Motor neuron (in vitro differentiated cells): ENCODE results near the gene ZNF778. TPM values are rescaled to one million over a fixed set of nuclear protein-coding genes. Genes with fewer than 3 reads are reported as not detected.
A peak's percentile ranks its signal among the peaks of the same experiment; 100 is the strongest.
"Not testable (repeated sequence)": the region's sequence is repeated elsewhere in the genome, so short reads cannot be mapped to it uniquely, and the experiment has no call there.

Experiments used
- ATAC-seq, 8 experiments: fragments of 200-7000 bp; cut with Tn5 transposase; replicated peaks in 6 of 8; 2 replicates each; pipeline ENCODE4 v1.8.0; 2021; ENCODE audit warnings: mild to moderate bottlenecking in 8 of 8, moderate library complexity in 8 of 8
- H3K27ac ChIP-seq, 2 donors: fragments of 250-450 bp; sonication (Bioruptor Pico); 2 replicates each; pipeline ENCODE4 v1.9.0; 2021; ENCODE audit warnings: antibody characterized with exemption in 2 of 2, mild to moderate bottlenecking in 2 of 2, moderate library complexity in 1 of 2
- H3K4me1 ChIP-seq, 2 donors: fragments of 250-450 bp; sonication (Bioruptor Pico); replicated peaks in 1 of 2; 2 replicates each; pipeline ENCODE4 v1.6.1; 2021; ENCODE audit warnings: antibody characterized with exemption in 2 of 2, mild to moderate bottlenecking in 2 of 2, moderate library complexity in 1 of 2
- H3K4me3 ChIP-seq, 5 donors: fragments of 250-450 bp; sonication (Bioruptor Pico); 2 replicates each; pipeline ENCODE4 v1.9.0; 2021; ENCODE audit warnings: antibody characterized with exemption in 5 of 5, mild to moderate bottlenecking in 5 of 5, moderate library complexity in 4 of 5
- WGBS, 10 experiments: fragments of 450-650 bp; shearing (Covaris generic); methylation state at CpG; one replicate each; pipeline ENCODE4 v1.0.0; 2022; 5-methylcytosine and 5-hydroxymethylcytosine counted together
- in situ Hi-C, 9 experiments: fragments of 400-800 bp; cut with MboI; loops; one replicate each; pipeline ENCODE4 v1.15.0; 2021; ENCODE audit warnings: low sequenced_read_pairs in 9 of 9, low pct_unique_long_range_greater_than_20kb in 2 of 9; ENCODE audit not compliant: unreplicated experiment in 9 of 9
- total RNA-seq, 8 experiments: library from RNA; unstranded; fragments of 300-600 nt; gene quantifications; 2 replicates each; pipeline versions ENCODE4 v1.2.3 to v1.2.4, GENCODE V29; 2022

Gene ZNF778
- total RNA-seq, 8 experiments from 2014 or later: 6.8 to 14.7 (median 9.0) TPM

DNA sequence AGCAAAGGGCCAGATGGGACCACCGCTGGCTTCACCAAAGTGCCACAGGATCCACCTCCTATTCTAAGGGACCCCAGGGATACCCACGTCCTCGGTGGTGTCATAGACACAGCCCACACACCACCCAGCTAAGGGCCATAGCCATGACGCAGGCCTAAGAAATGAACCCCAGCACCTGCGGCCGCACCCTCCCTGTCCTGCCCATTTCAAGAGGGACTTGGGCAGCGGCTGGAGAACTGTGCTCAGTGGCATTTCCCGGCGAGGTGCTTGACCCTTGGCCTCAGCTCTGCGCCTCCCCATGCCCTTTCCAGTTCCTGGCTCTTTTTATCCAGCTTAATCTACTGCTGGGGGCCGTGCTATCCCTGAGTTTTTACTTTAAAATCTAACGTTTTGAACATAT, 27.3 kb downstream of the ZNF778 start:
- Histone ChIP-seq H3K4me3 (no peak overlapping the region), H3K27ac (no peak overlapping the region), H3K4me1 (peaks cover 0 to 2% of the 10 kb centered on the region in 2 donors)
- 0 to 100% (median 40%) methylated on average over 1 to 8 of the region's 12 CpGs; no CpG with 5 or more reads in 3 of the 10 experiments for WGBS, 10 experiments
- ATAC-seq: no peak
- in situ Hi-C loops: loop anchor here in 1 of 9 experiments (25.0 kb wide), 1 partner anchor 243 kb away; the partner anchor contains the start of gene ANKRD11

DNA sequence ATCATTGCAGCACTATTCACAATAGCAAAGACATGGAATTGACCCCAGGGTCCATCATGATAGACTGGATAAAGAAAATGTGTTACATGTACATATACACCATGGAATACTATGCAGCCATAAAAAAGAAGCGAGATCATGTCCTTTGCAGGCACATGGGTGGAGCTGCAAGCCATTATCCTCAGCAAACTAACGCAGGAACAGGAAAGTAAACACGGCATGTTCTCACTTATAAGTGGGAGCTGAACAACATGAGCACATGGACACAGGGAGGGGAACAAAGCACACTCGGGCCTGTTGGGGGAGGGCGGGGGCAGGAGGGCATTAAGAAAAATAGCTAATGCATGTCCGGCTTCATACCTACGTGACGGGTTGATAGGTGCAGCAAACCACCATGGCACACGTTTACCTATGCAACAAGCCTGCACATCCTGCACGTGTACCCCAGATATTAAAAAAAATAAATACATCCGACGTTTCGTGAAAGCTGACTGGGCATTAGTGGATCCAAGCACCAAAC, 28.9 kb downstream of the ZNF778 start:
- Histone ChIP-seq H3K27ac (peak overlapping the region in 1 of 2 donors; percentile 72), H3K4me1 (peaks cover 0 to 2% of the 10 kb centered on the region in 2 donors), H3K4me3 (peak overlapping the region; percentile 50 to 92 (median 59))
- ATAC-seq: no peak
- 43 to 100% (median 94%) methylated on average over 1 to 8 of the region's 13 CpGs; no CpG with 5 or more reads in 4 of the 10 experiments for WGBS, 10 experiments
- in situ Hi-C loops: loop anchor here in 1 of 9 experiments (25.0 kb wide), 1 partner anchor 241 kb away; the partner anchor contains the start of gene ANKRD11

DNA sequence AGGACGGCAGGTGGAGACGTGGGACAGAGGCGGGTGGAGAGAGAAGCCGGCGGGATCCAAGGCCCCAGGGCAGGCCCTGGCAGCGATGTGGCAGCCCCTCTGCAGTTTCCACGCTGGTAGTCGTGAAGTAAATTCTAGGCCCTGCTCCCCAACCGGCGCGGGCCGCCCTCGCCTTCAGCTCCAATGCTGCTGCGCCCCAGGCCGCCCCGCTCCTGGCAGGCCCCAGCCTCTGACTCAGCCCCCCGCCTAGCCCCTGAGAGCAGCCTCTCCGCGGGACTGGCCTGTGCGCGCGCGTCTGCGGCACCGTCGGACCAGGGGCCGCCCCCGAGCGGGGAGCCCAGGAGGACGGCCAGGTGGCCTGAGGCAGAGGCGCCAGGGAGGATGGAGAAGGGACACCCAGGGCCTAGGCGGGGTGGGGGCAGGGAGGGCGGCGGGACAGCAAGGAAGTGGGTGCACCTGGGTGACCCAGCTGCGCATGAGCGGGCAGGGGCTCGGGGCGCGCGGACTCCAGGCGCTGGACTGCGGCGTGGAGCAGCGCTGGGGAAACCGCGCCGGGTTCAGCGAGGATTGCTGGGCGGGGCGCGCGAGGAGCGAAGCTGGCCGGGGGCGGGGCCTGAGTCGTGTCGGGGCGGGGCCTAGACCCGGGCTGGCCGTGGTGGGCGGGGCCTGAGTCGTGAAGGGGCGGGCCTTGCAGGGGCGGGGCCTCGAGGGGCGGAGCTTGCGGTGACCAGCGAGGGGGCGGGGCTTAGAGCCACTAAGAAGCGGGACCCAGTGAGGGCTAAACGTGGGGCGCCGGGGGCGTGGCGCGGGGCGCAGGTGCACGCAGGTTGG, 29.6 kb downstream of the ZNF778 start:
- Histone ChIP-seq H3K27ac (peak overlapping the region; percentile 3 to 72), H3K4me3 (peak overlapping the region; percentile 50 to 92 (median 59)), H3K4me1 (no peaks in the 10 kb centered on the region)
- 9 to 53% methylated on average over 3 to 4 of the region's 78 CpGs; no CpG with 5 or more reads in 8 of the 10 experiments for WGBS, 10 experiments
- in situ Hi-C loops: loop anchor here in 1 of 9 experiments (25.0 kb wide), 1 partner anchor 240 kb away; the partner anchor contains the start of gene ANKRD11
- ATAC-seq: peak; percentile 87 to 94 (median 90)

DNA sequence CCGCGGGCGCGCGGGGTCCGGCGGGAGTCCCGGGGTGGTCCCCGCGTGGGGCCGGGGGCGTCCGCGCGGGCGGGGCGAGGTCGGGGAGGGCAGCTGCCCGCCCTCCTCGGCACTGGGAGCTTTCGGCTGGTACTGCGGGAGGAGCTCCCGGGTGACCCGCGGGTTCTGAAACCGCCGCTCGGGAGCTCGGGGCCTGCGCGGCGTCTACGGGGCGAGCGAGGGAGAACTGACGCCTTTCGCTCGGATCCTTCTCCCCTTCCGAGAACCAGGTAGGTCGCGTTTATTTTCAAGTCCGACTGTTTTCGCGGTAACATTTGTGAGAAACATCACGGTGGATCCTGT, 30.2 kb downstream of the ZNF778 start:
- peak overlapping the region; percentile 50 to 92 (median 59) for H3K4me3 ChIP-seq
- in situ Hi-C loops: loop anchor here in 1 of 9 experiments (25.0 kb wide), 1 partner anchor 240 kb away; the partner anchor contains the start of gene ANKRD11
- ATAC-seq: peak in 7 of 8 experiments; percentile 10 to 63 (median 51)
- WGBS, 10 experiments: no CpG with 5 or more reads among the region's 45 CpGs
- not testable (repeated sequence) for H3K4me1 ChIP-seq, H3K27ac ChIP-seq

DNA sequence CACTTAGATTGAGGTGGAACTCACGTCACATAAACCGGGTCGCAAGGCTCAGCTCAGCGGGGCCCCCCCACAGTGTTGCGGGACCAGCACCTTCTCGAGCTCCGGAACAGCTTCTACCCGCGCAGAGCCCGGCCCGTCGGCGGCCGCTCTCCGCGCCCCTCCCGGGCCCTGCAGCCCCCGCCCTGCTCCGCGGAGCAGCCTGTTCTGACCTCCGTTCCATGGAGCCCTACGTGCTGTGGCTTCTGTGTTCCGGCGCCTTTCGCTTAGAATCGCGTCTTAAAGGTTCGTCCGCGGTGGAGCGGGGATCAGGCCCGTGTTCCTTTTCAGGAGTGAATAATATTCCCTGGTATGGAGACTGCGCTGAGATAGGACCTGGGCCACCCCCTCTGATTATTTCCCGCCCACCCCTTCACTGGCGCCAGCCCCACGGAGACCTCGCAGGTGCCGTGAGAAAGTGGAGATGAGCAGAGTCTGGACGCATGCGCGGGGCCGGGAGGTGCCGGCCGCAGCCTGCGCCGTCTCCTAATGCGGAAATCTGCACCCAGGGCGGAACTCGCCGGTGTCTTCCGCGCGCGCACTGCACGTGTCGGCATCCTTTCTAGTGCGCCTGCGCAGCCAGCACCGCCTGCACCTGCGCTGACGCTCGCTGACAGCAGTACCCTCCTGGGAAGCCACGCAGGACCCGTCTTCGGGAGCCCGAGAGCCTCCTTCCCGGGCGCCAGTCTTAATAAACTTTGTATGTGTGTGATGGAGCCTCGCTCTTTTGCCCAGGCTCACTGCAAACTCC, 30.9 kb downstream of the ZNF778 start:
- 78 to 87% (median 80%) methylated on average over 1 to 23 of the region's 69 CpGs; no CpG with 5 or more reads in 7 of the 10 experiments for WGBS, 10 experiments

DNA sequence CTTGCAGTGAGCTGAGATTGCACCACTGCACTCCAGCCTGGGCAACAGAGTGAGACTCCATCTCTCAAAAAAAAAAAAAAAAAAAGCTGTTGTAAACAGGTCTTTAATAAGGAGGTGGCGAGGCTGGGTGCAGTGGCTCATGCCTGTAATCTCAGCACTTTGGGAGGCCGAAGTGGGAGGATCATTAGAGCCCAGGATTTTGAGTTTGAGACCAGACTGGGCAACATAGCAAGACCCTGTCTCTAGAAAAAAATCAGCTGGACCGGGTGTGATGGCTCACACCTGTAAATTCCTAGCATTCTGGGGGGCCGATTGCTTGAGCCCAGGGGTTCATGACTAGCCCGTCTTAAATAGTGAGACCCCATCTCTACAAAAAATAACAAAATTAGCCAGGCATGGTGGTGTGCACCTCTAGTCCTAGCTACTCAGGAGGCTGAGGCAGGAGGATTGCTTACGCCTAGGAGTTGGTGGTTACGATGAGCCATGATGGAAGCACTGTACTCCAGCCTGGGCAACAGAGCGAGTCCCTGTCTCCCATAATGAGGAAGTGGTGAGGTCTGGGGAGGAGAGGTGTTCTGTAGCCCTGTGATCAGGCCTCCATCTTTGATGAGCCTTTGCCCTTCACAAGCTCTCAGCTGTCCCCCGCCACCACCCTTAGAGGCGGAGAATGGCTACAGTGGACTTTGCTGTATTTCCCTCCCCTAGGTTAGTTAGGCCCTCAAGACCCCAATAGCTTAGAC, 36.2 kb downstream of the ZNF778 start:
- in situ Hi-C loops: no loop called here
- WGBS, 10 experiments: 76 to 100% (median 93%) methylated on average over 1 to 6 of the region's 10 CpGs; no CpG with 5 or more reads in 3 of the 10 experiments
- ATAC-seq: no peak
- H3K27ac ChIP-seq: no peak overlapping the region
- no peak overlapping the region for H3K4me3 ChIP-seq
- H3K4me1 ChIP-seq: no peaks in the 10 kb centered on the region

More for the DNA sequence above, 30.9 kb downstream of the ZNF778 start:
- in situ Hi-C loops: loop anchor here in 1 of 9 experiments (25.0 kb wide), 1 partner anchor 239 kb away; the partner anchor contains the start of gene ANKRD11
- peak overlapping the region; percentile 50 to 92 (median 59) for H3K4me3 ChIP-seq
- H3K27ac ChIP-seq: no peak overlapping the region
- H3K4me1 ChIP-seq: no peaks in the 10 kb centered on the region
- no peak for ATAC-seq

DNA sequence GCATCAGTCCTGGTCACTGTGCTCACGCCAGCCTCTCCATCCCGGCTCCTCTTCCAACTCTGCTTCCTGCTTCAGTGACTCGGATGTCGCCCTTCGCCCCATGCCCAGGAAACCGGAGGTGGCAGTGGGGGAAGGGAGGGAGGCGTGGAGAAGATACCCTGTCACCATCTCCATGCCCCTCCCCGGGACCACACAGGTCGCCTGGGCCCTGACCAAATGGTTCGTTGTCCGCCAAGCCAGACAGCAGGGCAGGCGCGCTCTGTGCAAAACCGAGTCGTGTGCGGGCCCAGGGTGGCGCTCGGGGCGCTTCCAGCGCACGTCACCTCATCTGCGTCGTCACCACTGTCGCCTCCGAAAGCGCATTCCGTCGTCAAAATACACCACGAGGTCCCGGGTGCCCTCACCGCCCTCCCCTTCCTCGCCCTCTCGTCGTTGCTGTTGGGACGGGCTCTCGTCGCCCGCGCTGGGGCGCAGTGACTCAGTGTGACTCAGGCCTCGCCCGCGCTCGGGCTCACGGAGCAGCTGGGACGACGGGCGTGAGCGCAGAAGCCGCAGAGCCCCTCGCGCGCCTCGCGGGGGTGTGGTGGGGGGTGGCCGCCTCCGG, 39.2 kb downstream of the ZNF778 start:
- peak; percentile 58 to 96 (median 91) for ATAC-seq
- H3K4me3 ChIP-seq: peak overlapping the region in 4 of 5 donors; percentile 3 to 34 (median 20)
- WGBS, 10 experiments: 0 to 53% (median 40%) methylated on average over 1 to 10 of the region's 57 CpGs; no CpG with 5 or more reads in 5 of the 10 experiments
- H3K27ac ChIP-seq: no peak overlapping the region
- in situ Hi-C loops: no loop called here
- H3K4me1 ChIP-seq: no peaks in the 10 kb centered on the region

DNA sequence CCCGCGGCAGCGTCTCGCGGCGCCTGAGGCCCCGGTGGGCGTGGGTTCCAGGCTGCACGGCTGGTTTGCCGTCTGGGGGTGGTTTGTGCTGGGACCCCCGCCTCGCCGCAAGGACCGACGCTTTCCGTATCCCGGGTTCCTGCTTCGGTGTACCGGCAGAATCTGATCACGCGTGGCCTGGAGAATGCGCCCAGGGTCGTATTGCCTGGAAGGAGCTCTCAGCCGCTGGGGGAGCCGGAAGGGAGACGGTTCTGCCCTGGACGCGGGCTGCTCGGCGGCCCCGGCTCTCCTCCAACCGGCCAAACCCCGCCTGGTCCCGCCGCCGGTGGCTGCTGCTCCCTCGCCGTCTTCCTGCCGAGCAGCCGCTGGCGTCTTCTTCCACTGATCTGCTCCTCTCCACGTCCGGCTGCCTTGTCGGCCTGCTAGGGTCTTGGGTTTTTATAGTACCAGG, 39.8 kb downstream of the ZNF778 start:
- H3K27ac ChIP-seq: no peak overlapping the region
- WGBS, 10 experiments: 0 to 20% (median 0%) methylated on average over 1 to 3 of the region's 44 CpGs; no CpG with 5 or more reads in 7 of the 10 experiments

DNA sequence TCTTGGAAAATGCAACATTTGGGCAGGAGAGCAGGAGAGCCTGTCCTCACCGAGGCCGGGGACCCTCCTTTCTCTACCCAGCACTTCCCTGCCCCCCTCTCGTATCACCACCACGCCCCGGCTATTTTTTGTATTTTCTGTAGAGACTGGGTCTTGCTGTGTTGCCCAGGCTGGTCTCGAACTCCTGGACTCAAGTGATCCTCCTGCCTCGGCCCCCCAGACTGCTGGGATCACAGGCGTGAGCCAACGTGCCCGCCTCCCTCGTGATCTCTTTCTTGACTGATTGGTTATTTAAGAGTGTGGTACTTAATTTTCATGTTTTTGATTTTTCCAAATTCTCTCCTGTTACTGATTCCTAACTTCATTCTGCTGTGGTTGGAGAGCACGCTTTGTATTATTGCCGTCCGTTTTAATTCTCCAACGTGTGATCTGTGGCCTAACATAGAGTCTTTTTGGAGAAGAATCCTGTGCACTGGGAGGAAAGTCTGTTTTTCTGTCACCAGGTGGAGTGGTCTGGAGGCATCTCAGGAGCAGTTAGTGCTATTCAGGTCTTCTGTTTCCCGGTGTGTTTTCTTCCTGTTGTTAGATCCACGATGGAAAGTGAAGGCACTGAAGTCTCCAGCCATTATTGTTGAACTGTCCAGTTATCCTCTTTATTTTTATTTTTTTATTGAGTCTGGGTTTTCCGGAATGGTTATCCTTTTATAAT, 40.4 kb downstream of the ZNF778 start:
- 54 to 94% (median 74%) methylated on average over 3 to 13 of the region's 18 CpGs for WGBS, 10 experiments
- no peaks in the 10 kb centered on the region for H3K4me1 ChIP-seq
- in situ Hi-C loops: no loop called here
- no peak for ATAC-seq
- peak overlapping the region in 1 of 5 donors; percentile 34 for H3K4me3 ChIP-seq
- no peak overlapping the region for H3K27ac ChIP-seq

More for the DNA sequence above, 39.8 kb downstream of the ZNF778 start:
- peak overlapping the region in 4 of 5 donors; percentile 3 to 34 (median 20) for H3K4me3 ChIP-seq
- ATAC-seq: peak; percentile 22 to 67 (median 53)
- in situ Hi-C loops: no loop called here
- no peaks in the 10 kb centered on the region for H3K4me1 ChIP-seq

DNA sequence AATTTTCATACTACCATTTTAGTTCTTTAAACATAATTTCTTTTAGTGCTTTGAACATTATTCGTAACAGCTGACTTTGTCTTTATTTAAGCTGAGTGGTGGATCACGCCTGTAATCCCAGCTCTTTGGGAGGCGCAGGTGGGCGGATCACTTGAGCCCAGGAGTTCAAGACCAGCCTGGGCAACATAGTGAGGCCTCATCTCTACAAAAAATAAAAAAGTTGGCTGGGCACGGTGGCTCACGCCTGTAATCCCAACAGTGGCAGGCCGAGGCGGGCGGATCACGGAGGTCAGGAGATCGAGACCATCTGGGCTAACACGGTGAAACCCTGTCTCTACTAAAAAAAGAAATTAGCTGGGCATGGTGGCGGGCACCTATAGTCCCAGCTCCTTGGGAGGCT, 42.4 kb downstream of the ZNF778 start:
- H3K27ac ChIP-seq, H3K4me1 ChIP-seq, H3K4me3 ChIP-seq, in situ Hi-C loops, ATAC-seq: not testable (repeated sequence)
- WGBS, 10 experiments: 87 to 100% (median 93%) methylated on average over 2 to 12 of the region's 13 CpGs; no CpG with 5 or more reads in 1 of the 10 experiments
